Mesendoderm (in vitro differentiated cells): ENCODE results near the gene ANKRD13D.

Experiments used
- DNase-seq: peaks from one replicate; pipeline ENCODE4 v3.0.0; 2013
- H2AK5ac ChIP-seq: 2 replicates; pipeline ENCODE4 v1.6.1; 2013; ENCODE audit warnings: low read length, inconsistent platforms
- H2BK120ac ChIP-seq: 2 replicates; pipeline ENCODE4 v1.6.1; 2013; ENCODE audit warnings: low read depth, mild to moderate bottlenecking, low read length, moderate library complexity, mixed read lengths
- H2BK15ac ChIP-seq: replicated peaks from 2 replicates; pipeline ENCODE4 v1.6.1; 2013; ENCODE audit warnings: low read depth, mild to moderate bottlenecking, moderate library complexity
- H2BK5ac ChIP-seq: 2 replicates; pipeline ENCODE4 v1.6.1; 2013; ENCODE audit warnings: low read length, inconsistent platforms
- H3K18ac ChIP-seq: 2 replicates; pipeline ENCODE4 v1.6.1; 2013; ENCODE audit warnings: mild to moderate bottlenecking, low read length, mixed read lengths
- H3K23ac ChIP-seq: one replicate; pipeline ENCODE4 v1.6.1; 2013; ENCODE audit warnings: low read length
- H3K27ac ChIP-seq: 2 replicates; pipeline ENCODE4 v1.5.1; 2013; ENCODE audit warnings: low read depth, mild to moderate bottlenecking, inconsistent platforms, low read length, moderate library complexity
- H3K27me3 ChIP-seq: 2 replicates; pipeline ENCODE4 v1.6.1; 2013; ENCODE audit warnings: low read length, control low read depth, mild to moderate bottlenecking, inconsistent platforms; ENCODE audit not compliant: insufficient read depth, poor library complexity
- H3K36me3 ChIP-seq: 2 replicates; pipeline ENCODE4 v1.6.1; 2013; ENCODE audit warnings: low read length, inconsistent platforms; ENCODE audit not compliant: control insufficient read depth, insufficient read depth
- H3K4ac ChIP-seq: one replicate; pipeline ENCODE4 v1.6.1; 2013; ENCODE audit warnings: low read depth, mild to moderate bottlenecking, low read length, moderate library complexity
- H3K4me1 ChIP-seq: 2 replicates; pipeline ENCODE4 v1.6.1; 2013; ENCODE audit warnings: low read depth, low read length, inconsistent platforms; ENCODE audit not compliant: control insufficient read depth
- H3K4me2 ChIP-seq: 2 replicates; pipeline ENCODE4 v1.6.1; 2013; ENCODE audit warnings: low read length
- H3K4me3 ChIP-seq: 2 replicates; pipeline ENCODE4 v1.5.1; 2013; ENCODE audit warnings: mild to moderate bottlenecking, low read length
- H3K56ac ChIP-seq: one replicate; pipeline ENCODE4 v1.6.1; 2013; ENCODE audit warnings: low read length
- H3K79me1 ChIP-seq: 2 replicates; pipeline ENCODE4 v1.6.1; 2013; ENCODE audit warnings: low read length, inconsistent platforms
- H3K79me2 ChIP-seq: 2 replicates; pipeline ENCODE4 v1.6.1; 2013; ENCODE audit warnings: mild to moderate bottlenecking, low read length; ENCODE audit not compliant: control insufficient read depth, insufficient read depth
- H3K9ac ChIP-seq: 2 replicates; pipeline ENCODE4 v1.6.1; 2013; ENCODE audit warnings: low read length, inconsistent platforms
- H4K5ac ChIP-seq: one replicate; pipeline ENCODE4 v1.6.1; 2013; ENCODE audit warnings: low read length
- H4K8ac ChIP-seq: one replicate; pipeline ENCODE4 v1.6.1; 2013; ENCODE audit warnings: low read depth, mild to moderate bottlenecking, control low read depth, low read length, moderate library complexity
- WGBS: extraction: QIAGEN DNeasy Blood & Tissue Kit; methylation state at CpG from one replicate; pipeline ENCODE4 v1.1.7; 2013; ENCODE audit warnings: low lambda C conversion rate, missing lambda C conversion rate; ENCODE audit not compliant: insufficient coverage; ENCODE audit errors: extremely low coverage; 5-methylcytosine and 5-hydroxymethylcytosine counted together

The ANKRD13D gene

DNA sequence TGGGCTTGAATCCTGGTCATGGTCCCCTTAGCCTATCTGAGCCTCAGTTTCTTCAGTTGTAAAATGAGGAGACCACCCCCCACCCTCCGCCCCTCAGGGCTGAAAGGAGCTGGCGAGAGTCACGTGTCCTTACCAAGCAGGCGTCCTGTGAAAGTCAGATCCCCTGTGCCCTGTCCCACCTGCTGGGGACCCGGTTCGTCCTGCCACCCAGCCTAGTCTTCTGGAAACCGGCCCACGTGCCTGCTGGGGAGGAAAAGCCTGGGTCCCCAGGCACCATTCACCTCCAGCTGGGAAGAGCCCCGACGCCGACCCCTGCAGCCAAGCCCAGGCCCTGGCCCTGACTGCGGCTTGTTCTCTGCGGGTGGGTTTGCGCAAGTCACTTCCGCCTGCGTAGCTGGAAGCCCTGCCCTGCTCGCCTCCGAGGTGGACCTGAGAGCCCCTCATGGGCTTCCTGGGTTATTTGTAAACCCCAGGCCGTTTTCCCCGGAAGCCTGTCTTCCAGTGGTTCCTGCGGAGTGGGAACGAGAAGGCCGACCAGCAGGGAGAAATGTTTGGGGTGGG is 13.5 kb downstream of the ANKRD13D start:
- no peak overlapping the region for H4K8ac ChIP-seq
- no peak overlapping the region for H2AK5ac ChIP-seq
- H3K23ac ChIP-seq, result peak overlapping the region; percentile 38
- H3K4me2 ChIP-seq, result peak overlapping the region; percentile 91
- peak overlapping the region; percentile 78 for H3K9ac ChIP-seq
- H3K4me3 ChIP-seq, result peak overlapping the region; percentile 32
- peaks cover 7% of the 10 kb centered on the region for H3K4me1 ChIP-seq
- H3K27ac ChIP-seq, result peak overlapping the region; percentile 84
- H2BK120ac ChIP-seq, result no peak overlapping the region
- peak overlapping the region; percentile 65 for H3K18ac ChIP-seq
- H3K4ac ChIP-seq, result peak overlapping the region; percentile 7
- H3K79me2 ChIP-seq, result no peaks in the 10 kb centered on the region
- no peak overlapping the region for H4K5ac ChIP-seq
- H3K56ac ChIP-seq, result peak overlapping the region; percentile 93
- no CpG with 5 or more reads among the region's 23 CpGs for WGBS
- H3K79me1 ChIP-seq, result no peaks in the 10 kb centered on the region
- H2BK15ac ChIP-seq, result no peak overlapping the region
- peaks cover 10% of the 10 kb centered on the region for H3K36me3 ChIP-seq
- H3K27me3 ChIP-seq, result no peaks in the 10 kb centered on the region
- no peak overlapping the region for H2BK5ac ChIP-seq
- peak; percentile 80 for DNase-seq

DNA sequence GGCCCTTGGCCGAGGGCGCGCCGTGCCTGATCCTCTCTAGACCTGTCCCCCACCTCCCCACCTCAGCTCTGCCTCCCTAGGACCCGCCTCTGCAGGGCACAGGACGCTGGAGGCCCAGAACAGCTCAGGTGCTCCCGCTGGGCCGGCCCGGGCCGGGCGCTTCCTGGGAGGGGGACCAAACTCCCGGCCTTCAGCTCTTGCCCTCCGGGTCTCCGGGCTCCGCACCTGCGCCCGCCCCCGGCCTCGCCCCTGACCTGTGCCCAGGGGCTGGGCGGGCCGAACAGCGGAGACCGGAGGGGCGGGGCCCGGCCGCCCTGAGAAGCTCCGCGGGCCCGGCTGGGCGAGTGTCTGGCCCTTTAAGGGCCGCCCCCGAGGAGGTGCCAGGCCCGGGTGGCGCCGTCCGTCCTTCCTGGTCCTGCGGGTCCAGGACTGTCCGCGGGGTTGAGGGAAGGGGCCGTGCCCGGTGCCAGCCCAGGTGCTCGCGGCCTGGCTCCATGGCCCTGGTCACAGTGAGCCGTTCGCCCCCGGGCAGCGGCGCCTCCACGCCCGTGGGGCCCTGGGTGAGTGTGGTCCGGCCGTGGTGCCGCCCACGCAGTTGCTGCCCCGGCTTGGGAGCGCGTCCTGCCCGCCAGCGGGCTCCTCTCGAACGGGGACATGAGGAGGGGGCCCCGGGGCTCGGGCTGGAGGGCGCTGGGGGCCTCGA is 14.2 kb downstream of the ANKRD13D start, which contains the start of gene SSH3:
Gene SSH3, plus strand, starts transcription at position 399 of the 703 bp plus-strand sequence. Its CDS starts 96 bp downstream, at position 495.
- no CpG with 5 or more reads among the region's 65 CpGs for WGBS
- Histone ChIP-seq H4K5ac (no peak within 1 kb of the TSS), H3K79me1 (no peaks in the 10 kb centered on the region), H3K18ac (peak within 1 kb of the TSS; percentile 69), H3K4ac (peak within 1 kb of the TSS; percentile 90), H3K9ac (peak within 1 kb of the TSS; percentile 83), H3K36me3 (peaks cover 10% of the 10 kb centered on the region), H3K4me3 (peak within 1 kb of the TSS; percentile 73), H2BK5ac (peak within 1 kb of the TSS; percentile 55), H3K4me2 (peak within 1 kb of the TSS; percentile 94), H4K8ac (no peak within 1 kb of the TSS), H3K56ac (peak within 1 kb of the TSS; percentile 93), H3K79me2 (no peaks in the 10 kb centered on the region), H3K27me3 (no peaks in the 10 kb centered on the region), H3K27ac (peak within 1 kb of the TSS; percentile 84), H3K23ac (peak within 1 kb of the TSS; percentile 97), H2BK15ac (no peak within 1 kb of the TSS), H2BK120ac (peak within 1 kb of the TSS; percentile 33), H3K4me1 (peaks cover 7% of the 10 kb centered on the region), H2AK5ac (peak within 1 kb of the TSS; percentile 74)
- peak; percentile 87 for DNase-seq

DNA sequence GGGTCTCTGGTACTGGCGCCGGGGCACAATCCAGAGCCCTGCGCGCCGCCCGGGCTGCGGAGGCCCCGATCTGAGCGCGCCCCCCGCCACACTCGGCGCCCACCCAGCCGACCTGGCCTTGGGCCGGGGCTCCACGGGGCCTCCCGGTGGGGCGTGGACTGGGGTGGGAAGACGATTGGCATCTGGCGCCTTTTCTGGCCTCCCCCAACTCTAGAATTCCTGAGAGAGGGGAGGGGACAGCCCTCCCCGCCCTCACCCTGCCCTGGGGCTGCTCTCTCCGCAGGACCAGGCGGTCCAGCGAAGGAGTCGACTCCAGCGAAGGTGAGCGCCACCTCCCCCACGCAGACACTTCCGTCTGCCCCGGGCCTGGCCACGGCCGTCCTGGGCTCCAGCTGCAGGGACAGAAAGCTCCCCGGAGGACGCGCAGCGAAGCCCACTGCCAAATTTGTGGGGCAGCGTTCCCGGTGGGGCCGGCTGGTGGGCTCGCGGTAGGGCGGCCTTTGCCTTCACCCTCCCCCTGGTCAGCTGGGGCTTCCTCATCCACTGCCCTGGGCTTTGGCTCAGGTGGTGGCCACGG is 14.8 kb downstream of the ANKRD13D start:
- no peak overlapping the region for H2BK5ac ChIP-seq
- peak overlapping the region; percentile 69 for H3K18ac ChIP-seq
- WGBS, result no CpG with 5 or more reads among the region's 43 CpGs
- peak overlapping the region; percentile 64 for H3K27ac ChIP-seq
- H2BK120ac ChIP-seq, result peak overlapping the region; percentile 33
- H3K4me3 ChIP-seq, result peak overlapping the region; percentile 73
- H3K9ac ChIP-seq, result peak overlapping the region; percentile 83
- H3K4me1 ChIP-seq, result peaks cover 7% of the 10 kb centered on the region
- H3K79me2 ChIP-seq, result no peaks in the 10 kb centered on the region
- no peaks in the 10 kb centered on the region for H3K79me1 ChIP-seq
- peak; percentile 70 for DNase-seq
- peak overlapping the region; percentile 90 for H3K4ac ChIP-seq
- no peaks in the 10 kb centered on the region for H3K27me3 ChIP-seq
- H2BK15ac ChIP-seq, result no peak overlapping the region
- H4K5ac ChIP-seq, result no peak overlapping the region
- peak overlapping the region; percentile 97 for H3K23ac ChIP-seq
- peaks cover 10% of the 10 kb centered on the region for H3K36me3 ChIP-seq
- H3K4me2 ChIP-seq, result peak overlapping the region; percentile 94
- no peak overlapping the region for H4K8ac ChIP-seq
- H2AK5ac ChIP-seq, result peak overlapping the region; percentile 74
- peak overlapping the region; percentile 92 for H3K56ac ChIP-seq

DNA sequence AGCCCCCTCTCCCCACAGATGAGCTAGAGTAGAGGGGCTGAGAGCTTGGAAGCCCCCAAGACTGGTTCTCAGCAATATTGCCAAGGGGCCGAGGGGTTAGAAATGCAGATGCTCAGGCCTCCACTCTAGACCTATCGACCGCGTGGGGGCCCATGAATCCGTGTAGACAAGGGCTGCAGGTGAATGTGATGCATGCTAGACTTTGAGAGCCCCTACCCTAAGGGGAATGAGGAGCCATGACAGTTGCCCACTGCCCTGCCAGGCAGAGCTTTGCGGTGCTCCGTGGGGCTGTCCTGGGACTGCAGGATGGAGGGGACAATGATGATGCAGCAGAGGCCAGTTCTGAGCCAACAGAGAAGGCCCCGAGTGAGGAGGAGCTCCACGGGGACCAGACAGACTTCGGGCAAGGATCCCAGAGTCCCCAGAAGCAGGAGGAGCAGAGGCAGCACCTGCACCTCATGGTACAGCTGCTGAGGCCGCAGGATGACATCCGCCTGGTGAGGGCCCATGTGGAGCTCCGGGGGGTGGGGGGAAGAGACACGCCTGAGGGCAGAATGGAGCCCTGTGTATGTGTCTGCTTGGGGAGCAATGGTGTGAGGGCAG is 15.5 kb downstream of the ANKRD13D start:
- peak overlapping the region; percentile 92 for H3K56ac ChIP-seq
- H4K5ac ChIP-seq, result no peak overlapping the region
- DNase-seq, result no peak
- no peaks in the 10 kb centered on the region for H3K79me2 ChIP-seq
- peaks cover 7% of the 10 kb centered on the region for H3K4me1 ChIP-seq
- H2BK120ac ChIP-seq, result no peak overlapping the region
- H3K36me3 ChIP-seq, result peaks cover 6% of the 10 kb centered on the region
- H2AK5ac ChIP-seq, result peak overlapping the region; percentile 74
- H3K27ac ChIP-seq, result no peak overlapping the region
- no peak overlapping the region for H2BK5ac ChIP-seq
- H3K18ac ChIP-seq, result no peak overlapping the region
- no peak overlapping the region for H3K23ac ChIP-seq
- no peak overlapping the region for H4K8ac ChIP-seq
- peak overlapping the region; percentile 94 for H3K4me2 ChIP-seq
- no CpG with 5 or more reads among the region's 14 CpGs for WGBS
- H3K27me3 ChIP-seq, result no peaks in the 10 kb centered on the region
- H3K9ac ChIP-seq, result peak overlapping the region; percentile 83
- no peak overlapping the region for H3K4ac ChIP-seq
- H3K79me1 ChIP-seq, result no peaks in the 10 kb centered on the region
- H3K4me3 ChIP-seq, result no peak overlapping the region
- H2BK15ac ChIP-seq, result no peak overlapping the region

GRCh38 chr11:67306769-67307544 is 17.9 kb downstream of the ANKRD13D start:
- DNase-seq, result no peak
- Histone ChIP-seq H3K4me1 (peaks cover 7% of the 10 kb centered on the region), H3K27me3 (no peaks in the 10 kb centered on the region), H3K23ac (no peak overlapping the region), H3K79me1 (no peaks in the 10 kb centered on the region), H3K79me2 (no peaks in the 10 kb centered on the region), H2AK5ac (no peak overlapping the region), H4K8ac (no peak overlapping the region), H3K9ac (no peak overlapping the region), H2BK15ac (no peak overlapping the region), H2BK5ac (no peak overlapping the region), H3K56ac (no peak overlapping the region), H3K4ac (no peak overlapping the region), H3K4me2 (no peak overlapping the region), H3K18ac (no peak overlapping the region), H3K27ac (no peak overlapping the region), H3K36me3 (no peaks in the 10 kb centered on the region), H3K4me3 (no peak overlapping the region), H2BK120ac (no peak overlapping the region), H4K5ac (no peak overlapping the region)
- no CpG with 5 or more reads among the region's 19 CpGs for WGBS
